HepG2 (cell line): ENCODE data around the gene SRCIN1. TPM values are rescaled to one million over a fixed set of nuclear protein-coding genes. Genes with fewer than 3 reads are reported as not detected.
A peak's percentile ranks its signal among the peaks of the same experiment; 100 is the strongest.

Experiments used
- AHR ChIP-seq: IDR thresholded peaks from 2 replicates; pipeline ENCODE4 v1.6.1; 2018; ENCODE audit warnings: missing genetic modification reagents, missing compliant biosample characterization
- CCDC6 ChIP-seq: sonication (generic); formaldehyde crosslinking; IDR thresholded peaks from 2 replicates; pipeline ENCODE4 v1.8.1; 2022; ENCODE audit warnings: mild to moderate bottlenecking, missing genetic modification reagents, moderate library complexity
- CEBPG ChIP-seq: IDR thresholded peaks from 2 replicates; pipeline ENCODE4 v1.6.1; 2016
- FOSL2 ChIP-seq: sonication (generic); formaldehyde crosslinking; IDR thresholded peaks from 2 replicates; pipeline ENCODE4 v1.4.0; 2020; ENCODE audit warnings: missing genetic modification reagents
- FOXA3 ChIP-seq: IDR thresholded peaks from 2 replicates; pipeline ENCODE4 v1.6.1; 2016; ENCODE audit warnings: missing genetic modification reagents, missing compliant biosample characterization
- HES4 ChIP-seq: sonication (generic); formaldehyde crosslinking; IDR thresholded peaks from 2 replicates; pipeline ENCODE4 v1.9.0; 2021; ENCODE audit warnings: mild to moderate bottlenecking, missing genetic modification reagents, borderline replicate concordance
- KLF13 ChIP-seq: sonication (generic); formaldehyde crosslinking; IDR thresholded peaks from 2 replicates; pipeline ENCODE4 v1.4.0; 2020; ENCODE audit warnings: mild to moderate bottlenecking, missing genetic modification reagents
- SETDB1 ChIP-seq: sonication (generic); formaldehyde crosslinking; IDR thresholded peaks from 2 replicates; pipeline ENCODE4 v1.5.1; 2020; ENCODE audit warnings: missing genetic modification reagents, mild to moderate bottlenecking, borderline replicate concordance
- SP4 ChIP-seq: sonication (generic); formaldehyde crosslinking; IDR thresholded peaks from 2 replicates; pipeline ENCODE4 v1.8.1; 2023; ENCODE audit warnings: mild to moderate bottlenecking, missing genetic modification reagents
- SP5 ChIP-seq: IDR thresholded peaks from 2 replicates; pipeline ENCODE4 v1.6.1; 2016; ENCODE audit warnings: low read depth, borderline replicate concordance
- ZNF446 ChIP-seq: sonication (generic); formaldehyde crosslinking; IDR thresholded peaks from 2 replicates; pipeline ENCODE4 v1.5.0; 2020; ENCODE audit warnings: mild to moderate bottlenecking, missing genetic modification reagents
- ZNF496 ChIP-seq: sonication (generic); formaldehyde crosslinking; IDR thresholded peaks from 2 replicates; pipeline ENCODE4 v1.8.1; 2023; ENCODE audit warnings: mild to moderate bottlenecking, moderate library complexity, missing genetic modification reagents; ENCODE audit not compliant: insufficient replicate concordance
- ZNF552 ChIP-seq: sonication (generic); formaldehyde crosslinking; IDR thresholded peaks from 2 replicates; pipeline ENCODE4 v1.9.0; 2022; ENCODE audit warnings: missing genetic modification reagents, mild to moderate bottlenecking, borderline replicate concordance
- ZNF562 ChIP-seq: sonication (generic); formaldehyde crosslinking; IDR thresholded peaks from 2 replicates; pipeline ENCODE4 v1.8.0; 2022; ENCODE audit warnings: missing genetic modification reagents, borderline replicate concordance
- ZNF569 ChIP-seq: sonication (generic); formaldehyde crosslinking; IDR thresholded peaks from 2 replicates; pipeline ENCODE4 v1.5.0; 2020; ENCODE audit warnings: mild to moderate bottlenecking, missing genetic modification reagents, moderate library complexity, borderline replicate concordance
- ZNF644 ChIP-seq: IDR thresholded peaks from 2 replicates; pipeline ENCODE4 v1.6.1; 2016; ENCODE audit warnings: low read depth
- ZSCAN25 ChIP-seq: sonication (generic); formaldehyde crosslinking; IDR thresholded peaks from 2 replicates; pipeline ENCODE4 v1.8.0; 2022; ENCODE audit warnings: mild to moderate bottlenecking, missing genetic modification reagents
- polyA plus RNA-seq, 8 experiments: library from polyadenylated mRNA; depleted of rRNA in 3 of 8; stranded (reverse) in 7 of 8; unstranded in 1 of 8; fragments of >200 nt; fragmentation: Illumina TruSeq in 4 of 8; extraction: Trizol in 4 of 8; gene quantifications; 2 replicates each; pipeline versions ENCODE4 v1.2.1 to v1.2.3, GENCODE V29; 2011 to 2016; ENCODE audit warnings: low read depth in 4 of 8, missing spikeins in 1 of 8, mixed read lengths in 1 of 8; ENCODE audit not compliant: insufficient read depth in 1 of 8
- total RNA-seq, 5 experiments: library from RNA; depleted of rRNA; stranded (reverse); fragments of >200 nt; fragmentation: Illumina TruSeq; extraction: Trizol; gene quantifications; 2 replicates each; pipeline ENCODE4 v1.2.3, GENCODE V29; 2016; ENCODE audit warnings: low read depth in 1 of 5
- TF ChIP-seq, protein P1 (sequence below): sonication (generic); formaldehyde crosslinking; IDR thresholded peaks from 2 replicates; pipeline ENCODE4 v1.8.1; 2023; ENCODE audit warnings: mild to moderate bottlenecking, inconsistent platforms, moderate library complexity, missing genetic modification reagents, borderline replicate concordance
- TF ChIP-seq, protein P2 (sequence below), 2 experiments: sonication (generic) in 1 of 2; formaldehyde crosslinking in 1 of 2; IDR thresholded peaks; 2 replicates each; pipeline versions ENCODE4 v1.6.1 to v1.9.0; 2014 to 2022; ENCODE audit warnings: antibody characterized with exemption in 1 of 2, borderline replicate concordance in 1 of 2, inconsistent platforms in 1 of 2, low read depth in 1 of 2, missing genetic modification reagents in 1 of 2
- TF ChIP-seq, protein P3 (sequence below): sonication (generic); formaldehyde crosslinking; IDR thresholded peaks from 2 replicates; pipeline ENCODE4 v1.5.0; 2020; ENCODE audit warnings: mild to moderate bottlenecking, missing genetic modification reagents, moderate library complexity

SRCIN1 gene
- total and polyA plus RNA-seq, 2 of the 13 experiments (the other 11 are each of a cell fraction or from before 2014, with no cell fraction given): 1.2 to 9.6 TPM

DNA sequence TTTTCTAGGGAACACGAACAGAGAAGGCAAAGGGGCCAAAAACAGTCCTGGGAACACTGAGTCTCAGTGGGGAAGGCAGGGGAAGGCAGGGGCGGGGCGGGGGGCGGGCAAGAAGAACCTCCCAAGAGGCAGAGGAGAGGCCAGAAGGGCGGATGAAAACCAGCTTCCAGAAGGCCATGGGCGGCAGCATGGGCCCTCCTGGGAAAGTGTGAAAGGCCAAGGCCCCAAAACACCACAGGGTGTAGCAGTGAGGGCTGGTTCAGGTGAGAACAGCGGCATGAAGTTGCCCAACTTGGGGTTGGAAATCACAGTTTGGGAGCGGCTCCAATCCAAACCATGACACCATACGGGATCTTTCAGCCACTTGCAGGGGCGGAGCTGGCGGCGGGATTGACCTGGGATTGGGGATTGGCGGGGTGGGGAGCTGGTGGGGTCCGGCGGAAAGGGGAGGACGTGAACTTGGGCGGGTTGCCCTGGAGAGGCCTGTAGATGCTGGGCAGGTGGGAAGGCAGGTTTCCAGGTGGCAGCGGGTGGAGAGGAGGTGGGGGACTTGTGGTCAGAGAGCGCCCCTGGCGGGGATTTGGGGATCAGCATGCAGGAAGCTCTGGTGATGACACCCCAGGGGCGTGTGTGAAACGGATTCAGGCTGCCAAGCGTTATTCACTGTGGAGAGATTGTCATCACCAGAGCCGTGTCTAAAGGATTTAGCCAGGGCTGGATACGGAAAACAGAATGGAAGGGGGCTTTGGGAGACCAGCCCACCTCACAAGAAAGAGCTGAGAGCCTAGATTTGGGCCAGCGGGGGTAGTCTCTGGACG lies 96.6 kb downstream of the SRCIN1 start (continued):
- TF ChIP-seq, protein P1, sequence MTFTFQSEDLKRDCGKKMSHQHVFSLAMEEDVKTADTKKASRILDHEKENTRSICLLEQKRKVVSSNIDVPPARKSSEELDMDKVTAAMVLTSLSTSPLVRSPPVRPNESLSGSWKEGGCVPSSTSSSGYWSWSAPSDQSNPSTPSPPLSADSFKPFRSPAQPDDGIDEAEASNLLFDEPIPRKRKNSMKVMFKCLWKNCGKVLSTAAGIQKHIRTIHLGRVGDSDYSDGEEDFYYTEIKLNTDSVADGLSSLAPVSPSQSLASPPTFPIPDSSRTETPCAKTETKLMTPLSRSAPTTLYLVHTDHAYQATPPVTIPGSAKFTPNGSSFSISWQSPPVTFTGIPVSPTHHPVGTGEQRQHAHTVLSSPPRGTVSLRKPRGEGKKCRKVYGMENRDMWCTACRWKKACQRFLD (CRISPR knock-in tag): no peak
- no peak for TF ChIP-seq ZNF496 (CRISPR knock-in tag)
- no peak for TF ChIP-seq HES4 (CRISPR knock-in tag)
- no peak for TF ChIP-seq ZSCAN25
- TF ChIP-seq, protein P2, sequence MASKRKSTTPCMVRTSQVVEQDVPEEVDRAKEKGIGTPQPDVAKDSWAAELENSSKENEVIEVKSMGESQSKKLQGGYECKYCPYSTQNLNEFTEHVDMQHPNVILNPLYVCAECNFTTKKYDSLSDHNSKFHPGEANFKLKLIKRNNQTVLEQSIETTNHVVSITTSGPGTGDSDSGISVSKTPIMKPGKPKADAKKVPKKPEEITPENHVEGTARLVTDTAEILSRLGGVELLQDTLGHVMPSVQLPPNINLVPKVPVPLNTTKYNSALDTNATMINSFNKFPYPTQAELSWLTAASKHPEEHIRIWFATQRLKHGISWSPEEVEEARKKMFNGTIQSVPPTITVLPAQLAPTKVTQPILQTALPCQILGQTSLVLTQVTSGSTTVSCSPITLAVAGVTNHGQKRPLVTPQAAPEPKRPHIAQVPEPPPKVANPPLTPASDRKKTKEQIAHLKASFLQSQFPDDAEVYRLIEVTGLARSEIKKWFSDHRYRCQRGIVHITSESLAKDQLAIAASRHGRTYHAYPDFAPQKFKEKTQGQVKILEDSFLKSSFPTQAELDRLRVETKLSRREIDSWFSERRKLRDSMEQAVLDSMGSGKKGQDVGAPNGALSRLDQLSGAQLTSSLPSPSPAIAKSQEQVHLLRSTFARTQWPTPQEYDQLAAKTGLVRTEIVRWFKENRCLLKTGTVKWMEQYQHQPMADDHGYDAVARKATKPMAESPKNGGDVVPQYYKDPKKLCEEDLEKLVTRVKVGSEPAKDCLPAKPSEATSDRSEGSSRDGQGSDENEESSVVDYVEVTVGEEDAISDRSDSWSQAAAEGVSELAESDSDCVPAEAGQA (IDR thresholded peaks at IDR 0.05; ENCODE audit: low read depth): no peak
- TF ChIP-seq, protein P2 (CRISPR knock-in tag; IDR thresholded peaks at IDR 0.05; ENCODE audit: borderline replicate concordance): no peak
- no peak for TF ChIP-seq ZNF446 (CRISPR knock-in tag)
- TF ChIP-seq ZNF552 (CRISPR knock-in tag): no peak
- 0 out of 2 replicates have a peak, but pooled peaks have one; percentile 37 for TF ChIP-seq KLF13 (CRISPR knock-in tag)
- no peak for TF ChIP-seq ZNF562 (CRISPR knock-in tag)
- TF ChIP-seq SETDB1: no peak
- 0 out of 2 replicates have a peak, but pooled peaks have one; percentile 41 for TF ChIP-seq AHR
- peak; percentile 23; the same call in 1 of the 2 replicates for TF ChIP-seq SP4 (CRISPR knock-in tag)
- no peak for TF ChIP-seq SP5 (CRISPR knock-in tag)
- TF ChIP-seq, protein P3, sequence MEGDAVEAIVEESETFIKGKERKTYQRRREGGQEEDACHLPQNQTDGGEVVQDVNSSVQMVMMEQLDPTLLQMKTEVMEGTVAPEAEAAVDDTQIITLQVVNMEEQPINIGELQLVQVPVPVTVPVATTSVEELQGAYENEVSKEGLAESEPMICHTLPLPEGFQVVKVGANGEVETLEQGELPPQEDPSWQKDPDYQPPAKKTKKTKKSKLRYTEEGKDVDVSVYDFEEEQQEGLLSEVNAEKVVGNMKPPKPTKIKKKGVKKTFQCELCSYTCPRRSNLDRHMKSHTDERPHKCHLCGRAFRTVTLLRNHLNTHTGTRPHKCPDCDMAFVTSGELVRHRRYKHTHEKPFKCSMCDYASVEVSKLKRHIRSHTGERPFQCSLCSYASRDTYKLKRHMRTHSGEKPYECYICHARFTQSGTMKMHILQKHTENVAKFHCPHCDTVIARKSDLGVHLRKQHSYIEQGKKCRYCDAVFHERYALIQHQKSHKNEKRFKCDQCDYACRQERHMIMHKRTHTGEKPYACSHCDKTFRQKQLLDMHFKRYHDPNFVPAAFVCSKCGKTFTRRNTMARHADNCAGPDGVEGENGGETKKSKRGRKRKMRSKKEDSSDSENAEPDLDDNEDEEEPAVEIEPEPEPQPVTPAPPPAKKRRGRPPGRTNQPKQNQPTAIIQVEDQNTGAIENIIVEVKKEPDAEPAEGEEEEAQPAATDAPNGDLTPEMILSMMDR (CRISPR knock-in tag): peak; percentile 84
- TF ChIP-seq FOXA3: 0 out of 2 replicates have a peak, but pooled peaks have one; percentile 9
- TF ChIP-seq ZNF644: no peak
- 0 out of 2 replicates have a peak, but pooled peaks have one; percentile 38 for TF ChIP-seq CEBPG (CRISPR knock-in tag)
- TF ChIP-seq FOSL2 (CRISPR knock-in tag): peak; percentile 26
- TF ChIP-seq CCDC6 (CRISPR knock-in tag): no peak
- TF ChIP-seq ZNF569 (CRISPR knock-in tag): no peak
